ENCODE results near the gene BNC2. TPM values are rescaled to one million over a fixed set of nuclear protein-coding genes. Genes with fewer than 3 reads are reported as not detected.
A peak's percentile ranks its signal among the peaks of the same experiment; 100 is the strongest.

BNC2 gene
- total RNA-seq, 1 experiment from 2014 or later, result 4.9 TPM

DNA sequence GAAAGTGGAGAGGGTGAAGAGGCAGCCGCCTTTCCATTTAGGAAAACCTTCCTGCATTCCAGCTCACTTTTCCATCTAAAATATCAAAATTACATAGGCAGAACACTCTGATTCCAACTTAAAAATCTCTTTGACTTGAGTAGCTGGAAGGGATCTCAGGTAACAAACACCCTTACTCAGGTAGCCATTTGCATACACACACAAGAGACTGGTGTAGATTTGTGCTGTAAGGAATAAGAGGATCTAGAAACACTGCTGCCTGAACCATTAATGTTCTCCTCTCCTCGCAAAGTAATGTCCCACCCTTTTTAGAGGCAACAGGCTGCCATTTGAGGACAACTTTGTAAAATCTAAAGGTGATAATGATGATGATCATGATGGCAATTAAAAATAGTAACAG lies 53.5 kb downstream of the BNC2 start:
- H3K27me3 ChIP-seq (replicated peaks), result no peaks in the 10 kb centered on the region
- no peaks in the 10 kb centered on the region for H3K36me3 ChIP-seq
- H3K27ac ChIP-seq, result no peak overlapping the region
- no peak for DNase-seq (ENCODE audit: low read depth in 1 of 2, low spot score in 2 of 2)
- H3K9me3 ChIP-seq (replicated peaks), result no peaks in the 10 kb centered on the region
- H3K4me1 ChIP-seq (replicated peaks), result no peaks in the 10 kb centered on the region
- H3K4me3 ChIP-seq, result no peak overlapping the region

DNA sequence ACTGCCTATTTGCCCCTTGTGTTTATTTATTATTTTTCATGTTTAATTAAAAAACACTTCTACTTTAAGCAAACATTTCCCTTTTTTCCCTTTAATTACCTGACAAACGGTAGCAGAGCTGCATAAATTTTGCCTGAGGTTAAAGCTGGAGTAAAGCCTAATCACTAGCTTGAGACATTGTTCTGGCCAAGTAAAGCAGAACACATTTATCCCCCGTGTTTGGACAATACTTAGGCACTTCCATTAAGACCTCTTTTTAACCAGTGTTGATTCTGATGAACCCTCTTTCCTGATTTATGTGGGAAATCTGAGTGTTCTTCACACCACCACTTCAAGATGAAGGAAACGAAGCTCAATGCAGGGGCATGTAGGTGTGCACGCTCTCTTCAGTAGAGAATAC lies 54.5 kb downstream of the BNC2 start:
- H3K27me3 ChIP-seq (replicated peaks), result no peaks in the 10 kb centered on the region
- no peak for DNase-seq (ENCODE audit: low read depth in 1 of 2, low spot score in 2 of 2)
- H3K9me3 ChIP-seq (replicated peaks), result no peaks in the 10 kb centered on the region
- no peaks in the 10 kb centered on the region for H3K4me1 ChIP-seq (replicated peaks)
- no peaks in the 10 kb centered on the region for H3K36me3 ChIP-seq
- no peak overlapping the region for H3K27ac ChIP-seq
- no peak overlapping the region for H3K4me3 ChIP-seq

DNA sequence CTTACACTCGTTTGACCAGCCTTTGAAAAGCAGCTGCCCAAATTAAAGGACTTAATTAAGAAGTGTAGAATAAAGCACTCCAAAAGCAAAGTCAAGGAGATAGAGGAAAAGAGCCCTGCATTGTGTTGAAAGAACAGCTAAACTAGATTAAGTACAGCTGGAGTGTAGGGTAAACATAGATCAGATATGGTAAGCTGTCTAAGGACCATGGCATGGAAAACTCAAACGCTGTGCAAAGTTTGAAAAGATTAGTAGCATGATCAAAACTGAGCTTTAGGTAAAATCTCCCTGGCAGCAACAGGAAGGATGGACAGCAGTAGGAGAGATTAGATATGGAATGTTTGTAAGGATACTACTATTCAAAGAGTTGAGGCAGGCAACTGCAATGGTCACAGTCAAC lies 55.4 kb downstream of the BNC2 start:
- DNase-seq (ENCODE audit: low read depth in 1 of 2, low spot score in 2 of 2), result no peak
- no peaks in the 10 kb centered on the region for H3K27me3 ChIP-seq (replicated peaks)
- no peaks in the 10 kb centered on the region for H3K4me1 ChIP-seq (replicated peaks)
- H3K9me3 ChIP-seq (replicated peaks), result no peaks in the 10 kb centered on the region
- no peaks in the 10 kb centered on the region for H3K36me3 ChIP-seq
- H3K4me3 ChIP-seq, result no peak overlapping the region
- H3K27ac ChIP-seq, result no peak overlapping the region

DNA sequence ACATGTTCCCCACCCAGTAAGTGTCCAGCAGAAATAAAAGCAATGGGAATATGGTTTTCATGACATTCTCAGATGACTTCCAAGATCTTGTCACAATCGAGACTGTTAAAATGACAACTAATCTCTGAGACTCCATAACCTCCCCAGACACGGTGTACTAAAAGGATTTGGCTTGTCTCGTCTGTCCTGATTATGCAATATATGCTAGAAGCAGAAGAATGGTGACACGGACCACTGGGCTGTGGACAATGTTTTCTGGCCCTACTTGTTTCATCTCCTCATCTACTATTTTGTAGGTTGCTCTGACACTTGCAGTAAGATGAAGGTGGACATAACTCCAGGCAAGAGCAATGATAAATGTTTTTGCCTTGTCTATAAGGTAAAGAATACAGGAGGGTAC lies 56.6 kb downstream of the BNC2 start:
- Histone ChIP-seq H3K27ac (no peak overlapping the region), H3K4me1 (replicated peaks) (no peaks in the 10 kb centered on the region), H3K27me3 (replicated peaks) (no peaks in the 10 kb centered on the region), H3K36me3 (no peaks in the 10 kb centered on the region), H3K4me3 (no peak overlapping the region), H3K9me3 (replicated peaks) (no peaks in the 10 kb centered on the region)
- no peak for DNase-seq (ENCODE audit: low read depth in 1 of 2, low spot score in 2 of 2)

DNA sequence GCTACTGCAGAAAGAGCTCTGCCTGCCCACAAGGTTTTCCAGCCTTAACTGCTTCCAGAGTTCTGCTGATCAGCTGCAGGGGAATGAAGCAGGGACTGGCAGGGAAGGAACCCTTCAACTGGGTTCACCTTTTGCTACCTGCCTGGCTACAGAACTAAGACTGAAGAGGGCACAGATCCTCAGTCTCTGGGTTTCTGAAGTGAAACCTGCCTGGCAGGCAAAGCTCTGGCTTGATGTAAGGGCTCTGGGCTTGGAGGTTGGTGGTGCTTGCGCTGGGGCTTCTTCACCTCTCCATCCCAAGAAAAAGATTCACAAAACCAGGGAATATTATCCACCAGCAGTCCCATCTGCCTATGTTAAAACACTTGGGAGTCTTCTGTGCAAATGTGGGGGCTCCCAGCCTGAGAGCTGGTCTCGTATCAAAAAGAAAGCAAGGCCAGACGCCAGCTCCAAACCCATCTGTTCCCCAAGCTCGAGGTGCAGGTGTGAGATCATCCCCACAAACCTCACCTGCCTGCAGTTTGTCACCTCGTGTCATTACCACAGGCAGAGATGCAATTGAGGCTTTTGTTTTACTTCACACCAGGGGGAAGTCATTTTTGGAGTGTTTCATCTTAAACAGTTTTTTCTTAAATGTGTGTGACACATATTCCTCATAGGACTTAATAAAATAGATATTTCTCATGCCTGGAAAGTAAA lies 58.3 kb downstream of the BNC2 start:
- DNase-seq (ENCODE audit: low read depth in 1 of 2, low spot score in 2 of 2), result no peak
- H3K4me1 ChIP-seq (replicated peaks), result no peaks in the 10 kb centered on the region
- H3K9me3 ChIP-seq (replicated peaks), result no peaks in the 10 kb centered on the region
- no peaks in the 10 kb centered on the region for H3K36me3 ChIP-seq
- H3K27me3 ChIP-seq (replicated peaks), result no peaks in the 10 kb centered on the region
- H3K4me3 ChIP-seq, result no peak overlapping the region
- no peak overlapping the region for H3K27ac ChIP-seq

DNA sequence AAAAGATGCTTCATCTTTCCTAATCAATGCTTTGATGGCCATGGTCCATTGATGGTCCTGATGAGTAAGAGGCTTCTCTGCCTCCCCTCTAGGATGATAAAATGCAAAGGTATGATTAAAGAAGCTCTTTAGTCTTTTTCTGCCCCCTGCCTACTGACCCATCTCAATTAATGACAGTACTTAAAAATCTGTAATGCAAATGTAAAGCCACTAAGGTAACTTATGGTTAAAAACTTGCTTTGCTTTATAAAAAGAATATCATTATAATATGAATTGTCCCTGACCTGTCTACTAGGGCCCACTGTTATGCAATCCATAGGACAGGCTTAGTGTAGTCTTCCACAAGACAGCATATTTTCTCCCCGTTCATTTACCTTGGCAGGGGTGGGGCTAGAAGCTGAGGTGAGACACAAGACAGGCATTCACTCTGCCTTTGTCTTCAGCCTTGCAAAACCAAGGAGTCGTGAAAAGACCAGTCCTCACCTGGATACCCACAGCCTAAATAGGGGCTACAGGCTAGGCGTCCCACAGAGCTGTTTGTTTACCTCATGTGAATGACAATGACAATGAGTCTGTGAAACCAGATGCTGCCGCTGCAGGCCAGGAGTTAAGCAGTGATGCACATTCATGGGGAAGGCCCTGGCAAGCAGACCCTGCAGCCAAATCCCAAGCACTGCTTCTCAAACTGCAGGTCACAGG lies 60.4 kb downstream of the BNC2 start:
- H3K27me3 ChIP-seq (replicated peaks), result no peaks in the 10 kb centered on the region
- H3K36me3 ChIP-seq, result no peaks in the 10 kb centered on the region
- DNase-seq (ENCODE audit: low read depth in 1 of 2, low spot score in 2 of 2), result no peak

DNA sequence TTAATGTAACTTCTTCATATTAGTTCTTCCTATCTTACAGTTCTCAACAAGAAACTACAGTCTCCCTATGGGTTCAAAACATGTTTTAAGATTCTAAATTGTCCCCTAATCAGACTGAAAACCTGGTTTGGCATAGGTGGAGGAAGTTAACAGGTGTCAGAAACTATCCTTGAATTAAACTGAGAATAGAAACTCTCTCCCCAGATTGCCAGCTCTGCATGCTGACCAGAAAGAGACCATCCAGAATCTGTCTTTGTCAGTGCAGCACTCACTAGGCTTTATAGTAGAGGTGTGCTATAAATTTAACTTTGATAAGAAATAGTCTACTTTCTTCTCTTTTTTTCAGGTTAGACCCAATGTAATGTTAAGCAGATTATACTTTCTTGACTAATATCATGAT lies 63.8 kb downstream of the BNC2 start:
- Histone ChIP-seq H3K4me3 (no peak overlapping the region), H3K4me1 (replicated peaks) (no peaks in the 10 kb centered on the region), H3K27ac (no peak overlapping the region), H3K9me3 (replicated peaks) (no peaks in the 10 kb centered on the region), H3K27me3 (replicated peaks) (no peaks in the 10 kb centered on the region), H3K36me3 (no peaks in the 10 kb centered on the region)
- no peak for DNase-seq (ENCODE audit: low read depth in 1 of 2, low spot score in 2 of 2)

More for the DNA sequence above, 60.4 kb downstream of the BNC2 start:
- Histone ChIP-seq H3K9me3 (replicated peaks) (no peaks in the 10 kb centered on the region), H3K27ac (no peak overlapping the region), H3K4me1 (replicated peaks) (no peaks in the 10 kb centered on the region), H3K4me3 (no peak overlapping the region)

DNA sequence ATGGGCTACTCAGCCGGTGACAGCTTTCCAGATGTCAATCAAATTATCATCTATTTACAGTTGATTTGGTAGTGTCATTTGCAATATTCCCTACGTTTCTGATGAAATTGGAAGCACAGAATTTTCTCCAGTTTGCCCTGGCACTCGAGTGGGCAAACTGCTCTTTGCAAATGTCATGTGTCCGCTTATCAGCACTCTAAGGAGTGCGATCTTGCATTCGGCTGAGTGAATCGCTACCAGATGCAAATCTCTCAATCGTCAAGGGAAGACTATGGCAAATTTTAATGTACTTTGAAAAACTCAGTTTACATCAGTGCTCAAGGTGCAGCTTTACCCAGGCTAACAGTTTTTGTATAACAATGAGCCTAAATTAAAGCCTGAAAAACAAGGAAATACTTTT lies 66.8 kb downstream of the BNC2 start:
- Histone ChIP-seq H3K4me1 (replicated peaks) (no peaks in the 10 kb centered on the region), H3K36me3 (no peaks in the 10 kb centered on the region), H3K27me3 (replicated peaks) (no peaks in the 10 kb centered on the region), H3K9me3 (replicated peaks) (no peaks in the 10 kb centered on the region), H3K27ac (no peak overlapping the region), H3K4me3 (no peak overlapping the region)
- DNase-seq (ENCODE audit: low read depth in 1 of 2, low spot score in 2 of 2), result no peak

DNA sequence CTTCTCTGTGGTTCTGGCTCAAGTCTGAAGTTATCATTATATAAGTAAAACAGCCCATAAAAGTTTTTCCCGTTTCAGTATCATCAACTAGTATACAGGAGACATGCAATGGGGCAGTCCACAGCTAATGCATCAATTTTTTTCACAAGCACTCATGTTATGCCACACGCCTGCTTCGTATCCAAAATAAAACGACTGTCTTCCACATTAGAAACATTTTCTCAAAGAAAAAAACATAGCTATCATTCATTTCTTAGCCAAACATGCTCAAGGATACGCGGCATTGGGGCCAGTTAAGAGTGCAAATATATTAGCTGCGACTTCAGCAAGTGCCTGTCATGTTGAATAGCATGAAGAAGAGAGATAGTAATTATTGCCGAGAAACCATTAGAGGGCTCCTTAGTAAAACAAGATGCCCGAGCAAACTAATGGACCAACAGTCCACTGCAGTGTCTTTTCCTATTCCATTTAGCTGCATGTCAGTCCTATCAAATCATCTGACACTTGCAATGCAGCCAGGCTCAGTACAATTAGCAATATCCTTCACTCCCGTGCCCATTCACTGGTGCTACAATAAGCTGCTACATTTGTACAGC lies 68.5 kb downstream of the BNC2 start:
- H3K36me3 ChIP-seq, result no peaks in the 10 kb centered on the region
- H3K4me3 ChIP-seq, result no peak overlapping the region
- H3K27ac ChIP-seq, result no peak overlapping the region
- no peaks in the 10 kb centered on the region for H3K4me1 ChIP-seq (replicated peaks)
- no peaks in the 10 kb centered on the region for H3K27me3 ChIP-seq (replicated peaks)
- H3K9me3 ChIP-seq (replicated peaks), result no peaks in the 10 kb centered on the region
- DNase-seq (ENCODE audit: low read depth in 1 of 2, low spot score in 2 of 2), result no peak

DNA sequence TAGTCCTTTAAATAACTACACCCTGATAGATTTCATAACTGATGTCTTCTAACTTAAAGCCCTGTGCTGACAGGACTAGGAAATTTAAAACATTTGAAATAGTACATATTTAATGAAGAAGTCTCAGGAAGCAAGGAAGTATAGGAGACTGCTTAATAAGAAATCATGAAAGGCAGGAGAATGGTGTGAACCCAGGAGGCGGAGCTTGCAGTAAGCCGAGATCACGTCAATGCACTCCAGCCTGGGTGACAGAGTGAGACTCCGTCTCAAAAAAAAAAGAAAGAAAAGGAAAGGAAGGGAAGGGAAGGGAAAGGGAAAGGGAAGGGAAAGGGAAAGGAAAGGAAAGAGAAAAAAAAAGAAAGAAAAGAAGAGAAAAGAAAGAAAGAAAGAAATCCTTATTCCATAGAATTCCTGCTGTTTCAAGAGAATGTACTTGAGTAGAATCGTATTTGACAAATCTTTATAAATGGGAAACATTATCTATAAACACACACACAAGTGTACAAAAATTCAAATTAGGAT lies 74.1 kb downstream of the BNC2 start:
- Histone ChIP-seq H3K4me3 (no peak overlapping the region), H3K27ac (no peak overlapping the region), H3K9me3 (replicated peaks) (no peaks in the 10 kb centered on the region), H3K4me1 (replicated peaks) (peaks cover 5% of the 10 kb centered on the region; the same call in 1 of the 2 replicates), H3K27me3 (replicated peaks) (no peaks in the 10 kb centered on the region), H3K36me3 (no peaks in the 10 kb centered on the region)
- DNase-seq (ENCODE audit: low read depth in 1 of 2, low spot score in 2 of 2), result no peak

DNA sequence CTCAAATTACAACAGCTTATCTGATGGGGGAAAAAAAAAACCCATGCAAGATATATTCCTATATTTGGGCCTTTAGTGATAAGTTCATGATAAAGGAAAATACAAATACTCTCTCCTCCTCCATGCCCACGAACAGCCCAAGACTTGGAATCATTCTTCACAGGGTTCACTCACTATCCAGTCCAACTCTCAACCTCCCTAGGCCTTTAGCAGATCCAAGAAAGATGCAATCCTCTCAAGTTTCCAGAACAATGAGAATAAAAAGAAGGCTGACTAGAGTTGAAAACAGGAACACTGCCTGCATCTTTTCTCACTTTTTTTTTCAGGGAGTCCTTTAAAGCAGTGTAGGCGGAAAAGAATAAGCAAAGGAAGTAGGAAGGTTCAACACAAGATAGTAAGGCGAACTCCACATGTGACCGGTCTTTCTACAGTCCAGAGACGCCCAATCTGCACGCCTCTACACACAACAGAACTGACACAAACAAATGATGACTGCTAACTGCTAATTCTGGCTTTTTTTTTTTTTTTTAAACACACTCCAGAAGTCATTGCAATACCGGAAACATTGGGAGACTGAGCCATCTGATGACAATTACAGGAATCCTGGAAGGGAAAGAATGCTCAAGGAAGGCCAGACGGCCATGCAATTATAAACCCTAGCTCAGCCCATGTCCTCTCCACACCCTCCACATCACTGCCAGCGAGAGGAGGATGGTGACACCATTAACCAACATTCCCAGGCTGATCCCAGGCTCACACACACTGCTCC lies 75.4 kb downstream of the BNC2 start:
- Histone ChIP-seq H3K27me3 (replicated peaks) (no peaks in the 10 kb centered on the region), H3K36me3 (no peaks in the 10 kb centered on the region), H3K4me1 (replicated peaks) (peaks cover 5% of the 10 kb centered on the region; the same call in 1 of the 2 replicates), H3K9me3 (replicated peaks) (no peaks in the 10 kb centered on the region), H3K4me3 (no peak overlapping the region), H3K27ac (peak overlapping the region; percentile 24; the same call in 1 of the 2 replicates)
- peak; percentile 14 to 36 for DNase-seq (ENCODE audit: low read depth in 1 of 2, low spot score in 2 of 2)

DNA sequence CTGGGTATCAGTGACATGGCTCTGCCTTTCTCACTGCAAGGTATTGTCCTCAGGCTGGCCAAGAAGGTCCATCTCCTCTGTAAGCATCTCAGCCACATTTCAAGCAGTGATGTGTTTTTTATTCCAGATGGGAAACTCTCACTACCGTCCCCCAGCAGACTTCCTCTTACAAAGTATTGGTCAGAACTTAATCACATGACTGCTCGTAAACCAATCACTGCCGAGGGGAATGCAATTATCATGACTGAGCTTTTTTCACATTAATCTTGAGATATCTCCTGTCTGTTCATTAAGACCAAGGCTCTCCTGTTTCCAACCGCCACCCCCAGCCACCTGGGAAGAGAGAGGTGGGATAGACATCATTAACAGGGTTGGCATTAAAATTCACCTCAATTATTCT lies 76.4 kb downstream of the BNC2 start:
- Histone ChIP-seq H3K9me3 (replicated peaks) (no peaks in the 10 kb centered on the region), H3K4me3 (no peak overlapping the region), H3K27ac (no peak overlapping the region), H3K27me3 (replicated peaks) (no peaks in the 10 kb centered on the region), H3K36me3 (no peaks in the 10 kb centered on the region), H3K4me1 (replicated peaks) (peaks cover 5% of the 10 kb centered on the region; the same call in 1 of the 2 replicates)
- no peak for DNase-seq (ENCODE audit: low read depth in 1 of 2, low spot score in 2 of 2)

DNA sequence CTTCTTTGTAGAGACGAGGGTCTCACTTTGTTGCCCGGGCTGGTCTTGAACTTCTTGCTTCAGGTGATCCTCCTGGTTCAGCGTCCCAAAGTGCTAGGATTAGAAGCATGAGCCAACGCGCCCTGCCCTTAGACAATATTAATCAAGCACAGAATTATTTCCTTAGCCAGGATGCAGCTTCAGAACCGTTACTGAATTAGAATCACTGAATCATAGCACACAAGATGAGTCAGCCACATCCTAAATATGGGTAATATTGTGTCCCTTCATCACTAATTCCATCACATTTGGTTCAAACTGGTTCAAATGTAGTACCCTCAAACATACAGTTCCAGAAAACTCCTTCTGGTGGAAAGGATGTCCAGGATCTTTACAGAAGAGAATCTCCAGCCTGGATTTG lies 82.7 kb downstream of the BNC2 start:
- DNase-seq (ENCODE audit: low read depth in 1 of 2, low spot score in 2 of 2), result no peak
- H3K4me1 ChIP-seq (replicated peaks), result no peaks in the 10 kb centered on the region
- no peak overlapping the region for H3K27ac ChIP-seq
- no peaks in the 10 kb centered on the region for H3K27me3 ChIP-seq (replicated peaks)
- H3K9me3 ChIP-seq (replicated peaks), result no peaks in the 10 kb centered on the region
- H3K4me3 ChIP-seq, result no peak overlapping the region
- H3K36me3 ChIP-seq, result no peaks in the 10 kb centered on the region

All from SJSA1 (cell line).